ENCODE results near the gene PEPD. TPM values are rescaled to one million over a fixed set of nuclear protein-coding genes. Genes with fewer than 3 reads are reported as not detected.

The PEPD gene
- total RNA-seq, 1 donor from 2014 or later, result 23.8 TPM

DNA sequence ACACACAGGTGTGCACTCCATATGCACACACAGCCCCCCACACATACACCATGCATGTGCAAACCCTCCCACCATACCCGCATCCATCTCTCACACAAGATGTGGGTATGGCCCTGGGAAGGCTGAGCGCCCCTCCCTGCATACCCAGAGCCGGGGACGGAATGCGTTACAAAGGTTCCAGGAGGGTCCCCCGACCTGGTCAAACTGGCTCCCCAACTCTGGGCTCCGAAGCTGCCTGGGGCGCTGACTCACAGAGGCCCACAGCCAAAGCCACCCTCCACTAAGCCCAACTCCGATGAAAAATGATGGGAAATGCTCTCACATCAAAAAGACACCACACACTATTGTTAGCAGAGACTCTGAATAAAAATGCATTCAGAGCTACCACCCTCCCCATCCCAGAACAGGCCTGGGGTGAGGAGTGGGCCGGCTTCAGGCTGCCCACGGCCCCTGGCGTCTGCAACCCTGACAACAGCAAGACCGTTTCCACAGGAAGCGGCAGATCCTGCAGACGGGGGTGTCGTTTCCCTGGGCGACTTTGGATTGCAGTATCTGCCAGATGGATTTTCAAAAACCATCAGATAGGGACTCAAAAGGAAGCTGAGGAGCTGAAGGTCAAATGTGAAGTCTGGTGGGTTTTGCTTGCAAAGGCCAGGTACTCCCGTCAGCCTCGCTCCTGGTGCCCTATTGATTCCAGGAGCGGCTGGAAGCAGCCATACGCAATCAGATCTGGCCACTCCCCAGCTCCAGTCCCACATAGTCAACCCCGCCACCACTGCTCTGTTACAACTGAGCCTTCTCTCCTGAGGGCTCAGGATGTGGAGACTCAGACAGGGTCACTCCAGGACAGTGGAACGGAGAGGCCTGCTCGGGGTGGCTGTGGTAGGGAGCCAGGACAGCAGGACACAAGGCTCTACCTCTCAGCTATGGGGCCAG is 14.3 kb downstream of the PEPD start:
- Mint-ChIP-seq H3K4me1 (ENCODE audit: low read depth) (no peaks in the 10 kb centered on the region), H3K27me3 (ENCODE audit: low read depth) (no peaks in the 10 kb centered on the region), H3K27ac (no peak overlapping the region), H3K36me3 (ENCODE audit: low read depth) (no peaks in the 10 kb centered on the region), H3K9me3 (peaks cover 8% of the 10 kb centered on the region), H3K4me3 (ENCODE audit: low read depth) (no peak overlapping the region)
- intact Hi-C loops (cut with micrococcal nuclease), result no loop called here
- no peak for DNase-seq (ENCODE audit: low spot score)

DNA sequence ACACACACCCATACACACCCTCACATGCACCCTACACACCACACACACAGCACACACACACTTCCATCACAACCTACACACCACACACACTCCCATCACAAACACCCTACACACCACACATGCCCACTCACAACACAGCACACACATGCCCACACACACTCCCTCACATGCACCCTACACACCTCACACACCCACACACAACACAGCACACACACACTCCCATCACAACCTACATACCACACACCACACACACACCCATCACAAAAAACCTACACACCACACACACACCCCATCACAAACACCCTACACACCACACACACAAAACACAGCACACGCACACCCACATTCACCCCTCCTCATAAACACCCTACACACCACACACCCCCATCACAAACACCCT is 15.1 kb downstream of the PEPD start:
- no peak overlapping the region for H3K4me3 Mint-ChIP-seq (ENCODE audit: low read depth)
- no peak overlapping the region for H3K27ac Mint-ChIP-seq
- DNase-seq (ENCODE audit: low spot score), result no peak
- peaks cover 8% of the 10 kb centered on the region for H3K9me3 Mint-ChIP-seq
- intact Hi-C loops (cut with micrococcal nuclease), result no loop called here
- H3K36me3 Mint-ChIP-seq (ENCODE audit: low read depth), result no peaks in the 10 kb centered on the region
- no peaks in the 10 kb centered on the region for H3K27me3 Mint-ChIP-seq (ENCODE audit: low read depth)
- H3K4me1 Mint-ChIP-seq (ENCODE audit: low read depth), result no peaks in the 10 kb centered on the region

DNA sequence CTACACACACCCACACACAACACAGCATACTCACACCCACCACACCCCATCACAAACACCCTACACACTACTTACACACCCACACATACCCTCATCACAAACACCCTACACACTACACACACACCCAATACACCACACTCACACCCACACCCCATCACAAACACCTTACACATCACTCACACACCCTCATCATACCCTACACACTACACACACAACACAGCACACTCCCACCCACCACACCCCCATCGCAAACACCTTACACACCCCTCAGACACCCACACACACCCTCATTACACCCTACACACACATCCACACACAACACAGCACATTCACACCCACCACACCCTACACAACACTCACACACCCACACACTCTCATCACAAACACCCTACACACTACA is 15.8 kb downstream of the PEPD start:
- H3K27ac Mint-ChIP-seq, result no peak overlapping the region
- no peaks in the 10 kb centered on the region for H3K4me1 Mint-ChIP-seq (ENCODE audit: low read depth)
- H3K27me3 Mint-ChIP-seq (ENCODE audit: low read depth), result no peaks in the 10 kb centered on the region
- H3K4me3 Mint-ChIP-seq (ENCODE audit: low read depth), result no peak overlapping the region
- no peak for DNase-seq (ENCODE audit: low spot score)
- H3K9me3 Mint-ChIP-seq, result peaks cover 8% of the 10 kb centered on the region
- intact Hi-C loops (cut with micrococcal nuclease), result no loop called here
- no peaks in the 10 kb centered on the region for H3K36me3 Mint-ChIP-seq (ENCODE audit: low read depth)

DNA sequence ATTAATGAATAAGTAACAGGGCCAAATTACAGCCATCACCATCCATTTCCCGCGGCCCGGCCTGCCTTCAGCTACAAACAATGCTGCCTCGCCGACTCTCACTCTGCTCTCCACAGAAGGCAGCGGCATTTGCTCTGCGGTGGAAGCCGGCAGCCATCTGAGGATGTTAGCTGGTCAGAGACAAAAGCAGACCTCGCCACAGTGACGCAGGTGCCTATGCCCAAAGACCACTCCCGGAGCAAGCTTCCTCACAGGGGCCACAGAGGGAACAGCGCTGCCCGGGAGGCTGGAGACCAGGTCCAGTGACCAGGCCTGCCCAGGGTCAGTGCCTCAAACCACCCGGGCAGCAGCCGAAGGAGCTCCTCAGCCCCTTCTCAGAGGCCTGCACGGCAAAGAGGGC is 16.4 kb downstream of the PEPD start:
- no peaks in the 10 kb centered on the region for H3K4me1 Mint-ChIP-seq (ENCODE audit: low read depth)
- peaks cover 8% of the 10 kb centered on the region for H3K9me3 Mint-ChIP-seq
- no peak overlapping the region for H3K27ac Mint-ChIP-seq
- no peaks in the 10 kb centered on the region for H3K27me3 Mint-ChIP-seq (ENCODE audit: low read depth)
- no peaks in the 10 kb centered on the region for H3K36me3 Mint-ChIP-seq (ENCODE audit: low read depth)
- DNase-seq (ENCODE audit: low spot score), result no peak
- intact Hi-C loops (cut with micrococcal nuclease), result no loop called here
- H3K4me3 Mint-ChIP-seq (ENCODE audit: low read depth), result no peak overlapping the region

DNA sequence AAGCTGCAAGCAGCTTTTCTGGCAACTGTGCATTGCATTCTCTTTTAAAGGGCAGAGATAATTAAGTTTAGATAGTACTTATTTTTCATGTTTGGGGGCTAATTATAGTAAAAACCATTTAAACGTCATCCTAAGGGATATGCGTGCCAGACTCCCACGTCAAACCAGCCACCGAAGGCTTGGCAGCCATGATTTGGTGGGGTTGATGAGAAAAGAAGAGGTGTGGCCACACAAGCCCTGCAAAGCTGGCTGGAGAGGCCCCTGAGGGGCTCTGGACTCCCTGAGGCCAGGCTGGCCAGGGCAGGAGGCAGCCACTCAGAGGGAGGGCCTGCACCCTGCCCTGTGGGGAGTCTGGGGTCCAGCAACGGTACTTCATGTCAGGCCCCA is 17.5 kb downstream of the PEPD start:
- Mint-ChIP-seq H3K27ac (no peak overlapping the region), H3K27me3 (ENCODE audit: low read depth) (no peaks in the 10 kb centered on the region), H3K4me1 (ENCODE audit: low read depth) (no peaks in the 10 kb centered on the region), H3K36me3 (ENCODE audit: low read depth) (no peaks in the 10 kb centered on the region), H3K4me3 (ENCODE audit: low read depth) (no peak overlapping the region), H3K9me3 (peaks cover 8% of the 10 kb centered on the region)
- no peak for DNase-seq (ENCODE audit: low spot score)
- intact Hi-C loops (cut with micrococcal nuclease), result no loop called here

DNA sequence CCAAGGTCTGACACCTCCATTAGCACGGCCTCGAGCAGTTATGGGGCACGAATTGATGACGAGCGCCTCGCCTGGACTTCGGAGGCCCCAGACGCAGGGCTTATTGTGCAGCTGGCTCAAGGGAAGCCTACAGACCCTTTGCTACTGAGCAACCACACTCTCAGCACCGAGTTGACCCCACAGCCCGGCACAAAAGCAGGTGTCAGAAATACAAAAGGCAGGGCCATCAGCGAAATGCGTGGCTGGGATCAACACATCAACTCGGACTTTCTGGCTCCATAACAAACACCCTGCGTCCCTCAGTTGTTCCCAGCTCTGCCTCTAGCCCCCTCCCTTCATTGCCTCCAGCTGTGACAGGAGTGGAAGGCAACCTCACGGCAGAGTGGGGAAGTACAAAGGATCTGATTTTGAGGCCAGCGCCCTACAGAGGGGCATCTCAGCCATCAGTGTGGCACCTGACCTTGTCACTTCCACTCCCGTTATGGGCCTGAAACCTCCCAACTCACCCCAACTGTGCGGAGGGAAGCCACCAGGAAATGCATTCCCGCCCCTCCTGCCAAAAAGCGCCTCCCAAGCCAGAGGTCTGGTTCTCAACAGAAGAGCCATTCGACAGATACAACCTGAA is 18.0 kb downstream of the PEPD start:
- H3K4me1 Mint-ChIP-seq (ENCODE audit: low read depth), result no peaks in the 10 kb centered on the region
- peaks cover 8% of the 10 kb centered on the region for H3K9me3 Mint-ChIP-seq
- no peak overlapping the region for H3K4me3 Mint-ChIP-seq (ENCODE audit: low read depth)
- no peak for DNase-seq (ENCODE audit: low spot score)
- no peak overlapping the region for H3K27ac Mint-ChIP-seq
- H3K27me3 Mint-ChIP-seq (ENCODE audit: low read depth), result no peaks in the 10 kb centered on the region
- intact Hi-C loops (cut with micrococcal nuclease), result no loop called here
- no peaks in the 10 kb centered on the region for H3K36me3 Mint-ChIP-seq (ENCODE audit: low read depth)

DNA sequence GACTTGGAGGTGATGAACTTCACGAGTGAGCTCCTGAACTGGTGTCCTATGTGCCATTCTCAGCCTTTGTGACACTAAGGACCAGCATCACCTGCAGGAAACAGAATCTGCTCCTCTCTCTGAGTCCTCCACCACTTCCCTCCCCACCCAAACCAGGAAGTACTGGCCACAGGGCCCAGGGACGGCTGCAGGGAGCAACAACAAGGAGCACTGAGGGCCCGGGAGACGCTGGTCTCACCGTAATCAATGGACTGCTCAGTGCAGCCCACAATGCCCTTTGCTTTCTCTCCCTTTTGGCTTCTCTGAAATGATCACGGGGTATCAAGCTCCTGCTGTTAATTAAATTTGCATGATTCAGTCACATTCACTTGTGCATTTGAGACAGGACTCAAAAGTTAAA is 18.6 kb downstream of the PEPD start:
- DNase-seq (ENCODE audit: low spot score), result no peak
- no peaks in the 10 kb centered on the region for H3K27me3 Mint-ChIP-seq (ENCODE audit: low read depth)
- no peak overlapping the region for H3K4me3 Mint-ChIP-seq (ENCODE audit: low read depth)
- H3K27ac Mint-ChIP-seq, result no peak overlapping the region
- peaks cover 8% of the 10 kb centered on the region for H3K9me3 Mint-ChIP-seq
- no peaks in the 10 kb centered on the region for H3K4me1 Mint-ChIP-seq (ENCODE audit: low read depth)
- intact Hi-C loops (cut with micrococcal nuclease), result no loop called here
- no peaks in the 10 kb centered on the region for H3K36me3 Mint-ChIP-seq (ENCODE audit: low read depth)

DNA sequence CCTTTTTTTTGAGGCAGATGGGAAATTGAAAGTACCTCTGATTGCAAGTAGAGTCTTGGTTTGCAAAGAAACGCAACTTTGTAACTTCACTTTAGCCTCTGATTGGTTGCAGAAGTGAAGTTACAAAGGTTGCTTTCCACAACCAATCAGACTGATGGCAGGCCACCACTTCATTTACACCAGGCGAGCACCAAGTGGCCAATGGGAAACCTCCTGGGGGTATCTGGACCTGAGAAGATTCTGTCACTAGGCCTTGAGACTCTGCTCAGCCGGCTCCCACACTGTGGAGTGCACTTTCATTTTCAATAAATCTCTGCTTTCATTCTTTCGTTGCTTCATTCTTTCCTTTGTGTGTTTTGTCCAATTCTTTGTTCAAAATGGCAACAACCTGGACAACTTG is 19.1 kb downstream of the PEPD start:
- H3K4me3 Mint-ChIP-seq (ENCODE audit: low read depth), result no peak overlapping the region
- H3K4me1 Mint-ChIP-seq (ENCODE audit: low read depth), result no peaks in the 10 kb centered on the region
- no peak overlapping the region for H3K27ac Mint-ChIP-seq
- no peak for DNase-seq (ENCODE audit: low spot score)
- peaks cover 8% of the 10 kb centered on the region for H3K9me3 Mint-ChIP-seq
- H3K27me3 Mint-ChIP-seq (ENCODE audit: low read depth), result no peaks in the 10 kb centered on the region
- H3K36me3 Mint-ChIP-seq (ENCODE audit: low read depth), result no peaks in the 10 kb centered on the region
- intact Hi-C loops (cut with micrococcal nuclease), result no loop called here

DNA sequence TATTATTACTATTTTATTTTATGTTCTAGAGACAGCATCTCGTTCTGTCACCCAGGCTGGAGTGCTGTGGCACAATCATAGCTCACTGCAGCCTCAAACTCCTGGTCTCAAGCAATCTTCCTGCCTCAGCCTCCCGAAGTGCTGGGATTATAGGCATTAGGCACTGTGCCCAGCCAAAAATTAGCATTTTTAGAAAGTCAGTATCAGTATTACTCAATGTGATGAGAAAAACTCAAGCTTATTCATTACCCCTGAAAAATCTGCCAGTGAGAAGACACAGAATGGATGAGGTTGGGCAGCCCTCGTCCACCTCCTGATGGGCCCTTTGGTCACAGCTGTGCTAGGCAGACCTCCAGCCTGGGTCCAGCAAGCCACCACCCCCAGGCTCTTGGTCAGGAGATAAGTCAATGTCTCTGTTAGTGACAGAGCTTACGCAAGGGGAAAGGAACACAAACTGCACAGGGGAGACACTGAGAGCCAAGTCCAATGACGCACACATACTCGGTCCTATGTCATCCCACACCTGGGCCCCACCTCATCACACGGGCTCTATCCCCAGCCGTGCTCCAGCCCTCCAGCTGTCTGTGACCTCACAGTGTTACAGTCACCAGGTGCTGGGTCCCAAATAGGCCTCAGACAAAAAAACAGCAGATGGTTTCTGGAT is 19.8 kb downstream of the PEPD start:
- intact Hi-C loops (cut with micrococcal nuclease), result no loop called here
- H3K9me3 Mint-ChIP-seq, result peaks cover 8% of the 10 kb centered on the region
- no peaks in the 10 kb centered on the region for H3K36me3 Mint-ChIP-seq (ENCODE audit: low read depth)
- H3K4me1 Mint-ChIP-seq (ENCODE audit: low read depth), result no peaks in the 10 kb centered on the region
- H3K4me3 Mint-ChIP-seq (ENCODE audit: low read depth), result no peak overlapping the region
- no peaks in the 10 kb centered on the region for H3K27me3 Mint-ChIP-seq (ENCODE audit: low read depth)
- DNase-seq (ENCODE audit: low spot score), result no peak
- no peak overlapping the region for H3K27ac Mint-ChIP-seq

DNA sequence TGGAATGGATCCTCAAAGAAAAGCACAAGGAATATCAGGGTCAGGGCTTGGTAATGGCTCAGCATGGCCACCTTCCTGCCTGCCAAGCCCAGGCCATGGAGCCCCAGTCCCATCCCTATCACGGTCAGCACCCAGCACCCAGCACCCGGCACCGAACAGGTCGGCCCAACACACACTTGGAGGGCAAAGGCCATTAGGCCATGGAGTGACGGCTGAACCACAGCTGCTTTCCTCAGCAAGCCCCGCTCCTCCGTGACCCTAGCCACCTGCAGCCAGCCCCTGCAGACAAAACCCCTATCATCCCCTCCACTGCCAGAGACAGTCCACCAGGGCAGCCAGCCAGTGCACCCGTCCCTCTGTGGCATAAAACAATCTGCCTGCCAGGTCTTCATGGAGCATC is 20.6 kb downstream of the PEPD start:
- Mint-ChIP-seq H3K27ac (no peak overlapping the region), H3K4me3 (ENCODE audit: low read depth) (no peak overlapping the region), H3K9me3 (no peaks in the 10 kb centered on the region), H3K4me1 (ENCODE audit: low read depth) (no peaks in the 10 kb centered on the region), H3K27me3 (ENCODE audit: low read depth) (no peaks in the 10 kb centered on the region), H3K36me3 (ENCODE audit: low read depth) (no peaks in the 10 kb centered on the region)
- intact Hi-C loops (cut with micrococcal nuclease), result no loop called here
- no peak for DNase-seq (ENCODE audit: low spot score)

DNA sequence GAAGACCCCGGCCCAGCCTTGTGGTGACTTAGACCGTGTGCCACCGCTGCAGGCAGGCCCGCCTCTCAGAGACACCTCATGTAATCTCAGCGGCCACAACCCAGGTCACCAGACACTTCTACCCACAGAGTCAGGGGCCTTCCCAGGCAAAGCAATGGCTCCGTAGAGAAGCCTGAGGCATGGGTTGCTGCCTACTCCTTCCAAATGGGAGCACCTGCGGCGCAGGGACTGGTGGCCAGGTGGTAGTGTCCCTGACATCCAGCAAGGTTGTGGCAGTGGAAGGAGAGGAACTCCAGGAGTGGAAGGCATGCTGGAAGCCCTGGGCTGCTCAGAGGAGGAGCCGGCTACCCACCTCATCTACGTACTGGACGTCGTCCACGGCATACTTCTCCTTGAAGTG is 21.0 kb downstream of the PEPD start:
- intact Hi-C loops (cut with micrococcal nuclease), result no loop called here
- Mint-ChIP-seq H3K4me3 (ENCODE audit: low read depth) (no peak overlapping the region), H3K36me3 (ENCODE audit: low read depth) (no peaks in the 10 kb centered on the region), H3K4me1 (ENCODE audit: low read depth) (no peaks in the 10 kb centered on the region), H3K27ac (no peak overlapping the region), H3K27me3 (ENCODE audit: low read depth) (no peaks in the 10 kb centered on the region), H3K9me3 (no peaks in the 10 kb centered on the region)
- DNase-seq (ENCODE audit: low spot score), result no peak

DNA sequence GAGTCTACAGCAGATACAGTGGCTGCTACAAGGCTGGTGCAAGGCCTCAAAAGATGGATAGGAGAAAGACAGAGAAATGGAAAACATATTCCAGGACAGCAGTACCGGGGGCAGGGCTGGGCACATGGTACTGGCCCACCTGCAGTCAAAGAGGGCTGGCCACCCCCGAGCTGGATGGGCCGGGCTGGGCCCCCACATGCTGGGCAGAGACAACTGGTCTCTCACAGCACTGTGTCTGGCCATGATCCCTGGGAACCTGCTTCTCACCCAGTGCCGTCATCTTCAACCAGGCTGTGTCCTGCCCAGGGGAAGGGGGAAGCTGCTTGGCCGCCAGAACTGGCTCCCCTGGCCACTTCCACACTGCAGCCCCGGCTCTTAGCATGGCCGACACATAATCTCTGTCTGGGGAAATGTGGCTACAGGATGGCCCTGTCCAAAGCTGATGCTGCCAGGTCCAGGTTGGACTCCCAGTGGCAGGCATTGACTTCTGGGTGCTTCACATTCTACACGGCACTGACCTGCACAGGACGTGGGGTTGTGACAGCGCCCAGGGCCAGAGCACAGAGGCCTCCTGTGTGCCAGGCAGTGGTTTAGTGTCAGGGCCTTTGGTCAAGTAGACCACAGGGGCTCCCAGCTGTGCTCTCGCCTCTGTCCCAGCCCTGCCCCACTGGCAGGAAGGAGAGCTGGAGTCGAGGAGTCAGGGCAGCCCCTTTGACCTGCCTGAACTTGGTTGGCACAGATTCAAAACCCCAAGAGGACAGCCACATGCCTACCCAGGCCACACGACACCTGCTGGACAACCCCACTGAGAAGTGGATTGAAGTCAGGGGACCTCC is 21.7 kb downstream of the PEPD start:
- Mint-ChIP-seq H3K4me1 (ENCODE audit: low read depth) (no peaks in the 10 kb centered on the region), H3K27me3 (ENCODE audit: low read depth) (no peaks in the 10 kb centered on the region), H3K27ac (no peak overlapping the region), H3K36me3 (ENCODE audit: low read depth) (no peaks in the 10 kb centered on the region), H3K9me3 (no peaks in the 10 kb centered on the region), H3K4me3 (ENCODE audit: low read depth) (no peak overlapping the region)
- no peak for DNase-seq (ENCODE audit: low spot score)
- intact Hi-C loops (cut with micrococcal nuclease), result no loop called here

All from activated T-helper 2 cell treated with anti-CD3 and anti-CD28 coated beads, Interferon-gamma antibody, Interleukin-2, Interleukin-4, amounts not matched to agents 10 μg/mL and 5 μg/mL and 100 μg/mL, durations not matched to agents 14 hours and 24 hours and 36 hours (primary cell).